UCSD-AML1 (cell line): ENCODE measurements around the gene PPM1F.

Experiments
- DNase-seq: peaks from one replicate; lab custom pipeline; 2025; ENCODE audit not compliant: unreplicated experiment; lab: John Stamatoyannopoulos, UW

PPM1F gene

GRCh38 chr22:21952586-21953571 lies at the start of gene PPM1F:
TSS of gene PPM1F (minus strand) at chr22:21952848. CDS start at chr22:21946048, 6,800 bp downstream.
- peak; percentile 92 for DNase-seq

DNA sequence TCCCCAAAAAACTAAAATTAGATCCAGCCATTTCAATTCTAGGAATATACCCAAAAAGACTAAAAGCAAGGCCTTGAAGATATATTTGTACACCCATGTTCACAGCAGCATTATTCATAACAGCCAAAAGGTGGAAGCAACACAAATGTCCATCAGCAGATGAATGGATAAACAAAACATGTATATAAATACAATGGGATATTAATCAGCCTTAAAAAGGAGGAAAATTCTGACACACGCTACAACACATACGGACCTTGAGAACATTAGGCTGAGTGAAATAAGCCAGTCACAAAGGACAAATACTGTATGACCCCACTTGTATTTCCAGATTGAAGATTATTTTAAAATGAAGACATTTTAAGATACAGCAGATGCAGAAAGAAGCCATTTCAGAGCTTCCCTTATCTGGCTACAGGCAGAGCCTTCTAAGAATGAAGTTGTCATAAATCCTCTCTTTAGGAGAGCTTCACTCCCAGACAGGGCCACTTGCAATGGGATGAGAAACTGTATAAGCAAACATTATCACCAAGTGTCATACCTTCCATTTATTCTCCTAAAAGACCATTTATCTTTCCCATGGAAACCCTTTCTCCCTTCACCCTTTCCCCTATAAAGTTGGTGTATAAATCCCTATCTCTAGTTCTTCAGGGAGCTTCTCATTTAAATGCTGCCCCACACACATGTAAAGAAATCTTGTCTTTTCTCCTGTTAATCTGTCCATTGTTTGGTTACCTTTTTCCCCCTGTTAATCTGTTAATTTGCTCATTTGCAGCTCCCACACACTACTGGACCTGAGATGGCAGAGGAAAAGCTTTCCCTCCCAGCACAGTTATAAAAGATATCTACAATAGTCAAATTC lies 49.2 kb upstream of the PPM1F start:
- DNase-seq = no peak

DNA sequence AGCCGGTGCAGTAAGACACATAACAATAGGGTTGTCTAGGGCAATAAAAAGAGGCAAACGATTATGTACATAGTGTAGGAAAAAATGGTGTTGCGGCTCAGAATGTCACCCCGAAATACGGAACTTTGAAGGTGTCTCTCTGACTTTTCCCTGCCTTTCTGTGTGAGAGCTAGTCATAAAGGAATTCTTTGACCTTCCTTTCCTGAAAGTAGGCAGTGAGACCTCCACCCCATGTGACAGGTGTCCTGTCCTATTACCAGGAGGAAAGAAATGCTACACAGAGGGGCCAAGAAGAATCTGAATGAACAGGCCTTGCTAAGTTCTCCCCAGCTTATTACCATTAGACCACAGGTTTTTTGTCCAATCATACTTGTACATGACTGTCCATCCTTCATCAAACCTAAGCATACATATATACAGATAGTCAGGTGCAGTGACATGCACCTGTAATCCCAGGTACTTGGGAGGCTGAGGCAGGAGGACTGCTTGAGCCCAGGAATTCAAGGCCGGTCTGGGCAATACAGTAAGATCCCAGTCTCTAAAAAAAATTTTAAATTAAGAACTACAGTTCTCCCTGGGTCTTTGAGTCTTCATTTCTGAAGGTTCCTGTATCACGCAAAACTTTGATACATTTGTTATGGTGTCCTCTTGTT lies 46.1 kb upstream of the PPM1F start:
- DNase-seq = no peak

DNA sequence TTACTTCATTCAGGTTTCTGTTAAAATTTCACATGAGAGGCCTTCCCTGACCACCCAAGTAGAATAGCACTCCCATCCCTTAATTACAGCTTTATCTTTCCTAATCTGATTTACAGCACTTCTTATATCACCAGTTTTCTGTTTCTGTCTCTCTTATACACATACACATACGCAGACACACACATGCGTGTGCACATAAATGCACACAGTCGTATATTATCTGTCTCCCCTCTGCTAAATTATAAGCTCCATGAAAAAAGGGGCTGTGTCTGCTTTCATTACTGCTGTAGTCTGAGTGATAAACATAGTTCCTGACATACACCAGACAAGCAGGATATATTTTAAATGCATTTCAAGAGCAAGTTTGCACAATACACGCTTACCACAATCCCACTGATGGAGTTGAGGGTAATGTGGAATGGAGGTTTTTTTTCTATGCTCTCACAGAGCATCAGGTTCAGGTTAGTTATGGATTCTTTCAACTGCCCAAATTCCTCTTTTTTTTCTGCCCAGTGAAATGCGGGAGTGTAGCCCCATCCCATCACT lies 43.6 kb upstream of the PPM1F start:
- DNase-seq = no peak

GRCh38 chr22:21995660-21996059 lies 43.0 kb upstream of the PPM1F start:
- no peak for DNase-seq

- DNase-seq = no peak
These were observed 42.3 kb upstream of the PPM1F start for GRCh38 chr22:21994881-21995444.

DNA sequence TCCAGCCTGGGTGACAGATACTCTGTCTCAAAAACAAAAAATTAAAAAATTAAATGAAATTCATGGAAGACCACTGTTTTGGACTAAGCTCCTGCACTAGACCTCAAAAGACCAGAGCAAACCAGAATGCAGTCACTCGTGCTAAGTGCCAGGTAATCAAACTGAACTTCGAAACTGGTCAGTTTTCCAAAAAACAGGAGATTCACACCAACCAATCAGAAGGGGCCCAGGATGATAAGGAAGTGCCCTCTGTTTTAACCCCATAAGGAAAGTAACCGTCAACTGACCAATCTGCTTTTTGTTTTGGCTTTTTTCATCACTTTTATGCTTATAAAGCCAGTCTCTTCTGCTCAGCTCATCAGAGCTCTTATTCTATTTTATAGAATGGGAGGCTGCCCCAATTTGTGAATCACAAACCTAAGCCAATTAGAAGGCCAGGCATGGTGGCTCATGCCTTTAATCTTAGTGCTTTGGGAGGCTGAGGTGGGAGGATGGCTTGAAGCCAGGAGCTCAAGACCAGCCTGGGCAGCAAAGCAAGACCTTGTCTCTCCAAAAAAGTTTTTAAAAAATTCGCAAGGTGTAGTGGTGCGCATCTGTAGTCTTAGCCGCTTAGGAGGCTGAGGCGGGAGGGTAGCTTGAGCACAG lies 40.1 kb upstream of the PPM1F start:
- no peak for DNase-seq

GRCh38 chr22:21991774-21992173 lies 39.1 kb upstream of the PPM1F start:
- DNase-seq = no peak

DNA sequence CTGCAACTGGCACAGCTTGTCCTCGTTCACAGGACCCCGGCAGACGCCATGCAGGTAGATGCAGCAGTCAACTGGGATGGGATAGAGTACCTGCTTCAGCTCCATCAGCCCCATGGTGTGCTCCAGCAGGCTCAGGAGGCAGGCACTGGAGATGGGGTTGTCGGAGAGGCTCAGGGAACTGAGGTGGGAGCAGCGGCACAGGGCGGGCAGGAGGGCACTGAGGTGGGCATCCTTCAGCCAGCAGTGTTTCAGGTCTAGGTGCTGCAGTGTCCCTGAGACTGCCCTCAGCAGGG lies 38.6 kb upstream of the PPM1F start:
- no peak for DNase-seq

DNA sequence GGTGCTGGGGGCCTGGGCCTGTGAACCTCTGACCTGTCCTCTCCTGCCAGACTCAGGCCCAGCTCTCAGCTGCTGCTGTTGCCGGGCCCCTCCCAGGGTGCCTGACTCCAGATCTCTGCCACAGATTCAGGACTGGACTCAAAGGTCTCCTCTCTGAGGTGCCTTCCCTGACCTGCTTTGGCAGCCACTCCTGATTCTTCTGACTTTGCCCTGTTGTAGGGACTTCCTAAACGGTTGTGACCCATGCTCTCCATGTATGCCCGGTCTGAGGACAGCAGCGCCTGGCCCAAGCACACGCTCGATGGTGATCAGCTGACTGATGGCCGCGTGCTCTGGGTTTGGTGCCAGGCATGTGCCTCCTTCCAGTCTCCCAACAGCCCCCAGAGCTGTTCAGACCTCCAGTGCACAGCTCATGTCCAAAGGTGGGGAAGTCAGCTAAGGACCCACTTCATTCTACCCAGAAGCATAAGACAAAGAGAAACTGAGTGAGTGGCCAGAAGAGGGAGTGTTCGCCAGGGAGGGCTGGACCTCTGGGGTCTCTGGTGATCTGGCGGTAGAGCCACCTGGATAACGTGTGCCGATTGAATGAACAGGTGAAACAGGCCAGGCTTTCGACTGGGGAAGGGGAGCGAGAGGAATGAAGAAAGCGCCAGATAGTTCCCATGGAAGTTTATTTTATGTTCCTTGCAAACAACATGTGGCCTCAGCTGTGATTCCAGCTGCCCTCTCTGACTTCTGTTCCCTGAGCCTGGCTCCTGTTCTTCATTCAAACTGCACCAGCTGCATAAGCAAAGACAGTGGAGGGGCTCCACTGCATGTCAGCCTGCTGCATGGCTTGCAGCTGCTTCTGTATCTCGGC lies 38.0 kb upstream of the PPM1F start:
- DNase-seq = no peak

DNA sequence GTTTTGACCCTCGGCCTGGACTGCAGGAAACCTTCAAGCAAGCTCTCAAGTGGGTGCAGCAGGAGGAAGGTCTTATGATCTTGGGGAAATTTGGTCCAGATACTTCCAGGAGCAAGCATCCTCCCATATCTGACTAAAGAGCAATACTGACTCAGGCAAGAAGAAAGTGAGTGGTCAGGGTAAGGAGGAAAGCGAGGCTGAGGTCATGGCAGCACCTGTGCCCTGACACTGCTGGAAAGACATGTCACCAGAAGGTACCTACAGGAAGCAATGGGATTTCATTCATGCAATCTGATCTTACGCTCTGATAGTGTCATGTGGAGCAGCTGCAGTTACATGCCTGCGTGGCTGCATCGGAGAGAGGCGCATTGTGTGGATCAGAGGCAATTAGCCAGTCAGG lies 36.4 kb upstream of the PPM1F start:
- DNase-seq = no peak

DNA sequence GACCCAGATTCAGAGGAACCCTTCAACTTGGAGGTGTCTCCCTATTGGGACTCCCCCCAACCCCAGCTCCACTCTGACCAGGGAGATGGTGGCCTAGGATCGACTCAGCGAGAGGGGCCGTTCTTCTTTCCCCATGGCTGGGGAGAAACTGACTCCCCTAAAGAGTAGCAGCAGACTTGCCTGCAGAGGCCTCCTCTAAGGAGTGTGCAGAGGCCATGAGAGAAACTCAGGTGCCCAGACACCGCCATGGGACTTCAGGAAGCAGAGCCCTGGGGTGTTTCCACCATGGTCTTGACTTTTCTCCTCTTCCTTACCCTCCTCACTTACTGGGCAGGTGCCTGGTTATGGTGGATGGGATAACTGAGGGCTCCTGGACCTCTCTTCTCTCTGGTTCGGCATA lies 32.6 kb upstream of the PPM1F start:
- DNase-seq = no peak

DNA sequence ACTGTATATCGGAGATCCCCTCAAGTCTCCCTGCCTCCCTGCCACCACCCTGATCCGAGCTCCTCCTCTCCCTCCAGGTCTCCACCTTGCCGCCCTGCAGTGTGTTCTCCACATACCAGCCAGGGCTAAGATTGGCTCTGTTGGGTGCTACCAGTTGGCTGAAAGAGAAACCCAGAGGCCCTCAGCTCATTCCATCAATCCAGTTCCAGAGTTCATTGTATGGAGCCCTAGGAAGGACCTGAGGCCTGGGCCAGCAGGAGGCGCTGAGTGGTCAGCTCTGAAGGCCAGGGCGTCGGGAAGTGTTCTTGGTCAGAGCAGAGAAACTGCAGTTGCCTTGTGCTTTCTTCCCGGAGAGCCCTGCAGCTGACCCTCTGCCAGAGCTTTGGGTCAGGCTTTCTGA lies 32.1 kb upstream of the PPM1F start:
- no peak for DNase-seq

DNA sequence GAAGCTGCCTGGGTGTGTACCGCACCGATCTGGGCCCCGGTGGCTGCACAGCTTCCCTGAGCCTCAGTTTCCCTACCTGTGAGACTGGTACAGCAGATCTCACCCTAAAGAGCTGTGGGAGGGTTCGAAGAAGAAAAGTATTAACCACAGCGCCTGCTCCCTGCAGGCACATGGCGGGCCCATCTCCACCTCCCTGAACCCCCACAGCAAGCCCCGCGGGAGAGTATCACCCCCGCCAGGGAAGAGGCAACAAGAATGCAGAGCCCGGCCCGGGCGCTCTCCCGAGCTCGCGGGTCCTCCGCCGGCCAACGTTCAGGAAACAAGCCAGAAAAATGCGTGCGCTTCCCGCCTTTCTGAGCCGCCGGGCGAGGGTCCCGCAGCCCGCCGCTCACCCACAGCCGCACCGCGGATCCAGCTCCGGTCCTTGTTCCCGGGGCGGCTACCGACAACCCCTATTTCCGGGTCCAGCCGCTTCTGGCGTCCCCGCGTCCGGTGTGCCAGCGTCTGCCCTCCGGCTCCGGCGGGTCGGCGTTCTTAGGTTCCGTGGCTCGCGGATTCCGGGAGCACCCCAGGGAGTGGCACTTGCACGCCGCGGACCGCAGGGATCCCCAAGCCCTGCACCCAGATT lies 29.8 kb upstream of the PPM1F start, which contains the start of gene TOP3B:
TOP3B (minus strand) TSS at position 450 of the 628 bp plus-strand sequence. CDS start 7,078 bp downstream, outside the sequence.
- DNase-seq = peak; percentile 81

GRCh38 chr22:21981874-21982273 lies 29.2 kb upstream of the PPM1F start:
- no peak for DNase-seq

- DNase-seq = no peak
These were observed 27.9 kb upstream of the PPM1F start for GRCh38 chr22:21980547-21980946.

GRCh38 chr22:21978564-21979386 lies 26.1 kb upstream of the PPM1F start:
- no peak for DNase-seq

- DNase-seq = no peak
These were observed 25.2 kb upstream of the PPM1F start for GRCh38 chr22:21977814-21978213.
